HEK293T (cell line): Measurements from ENCODE around the gene CTNNA2.

Experiments
- CTCF ChIA-PET: fragments of 350-600 bp; formaldehyde crosslinking; extraction: SDS; loops from one replicate; lab custom pipeline; 2021; ENCODE audit warnings: antibody characterized with exemption, inconsistent platforms; lab: Yijun Ruan, JAX
- POLR2A ChIA-PET: fragments of 350-600 bp; formaldehyde crosslinking; extraction: SDS; loops from one replicate; lab custom pipeline; 2020; ENCODE audit warnings: antibody characterized with exemption, inconsistent platforms; lab: Yijun Ruan, JAX
- DNase-seq: peaks from one replicate; pipeline ENCODE4 v3.0.0; 2012; ENCODE audit warnings: mixed read lengths; ENCODE audit errors: extremely low spot score
- ARNT ChIP-seq: fragments of 450-650 bp; IDR thresholded peaks from 2 replicates; pipeline ENCODE4 v1.6.1; 2017; ENCODE audit warnings: mild to moderate bottlenecking
- BHLHE40 ChIP-seq: fragments of 450-650 bp; IDR thresholded peaks from 2 replicates; pipeline ENCODE4 v1.6.1; 2016; ENCODE audit warnings: mild to moderate bottlenecking, moderate library complexity, borderline replicate concordance
- CTBP1 ChIP-seq: fragments of 450-650 bp; IDR thresholded peaks from 2 replicates; pipeline ENCODE4 v1.6.1; 2016; ENCODE audit warnings: borderline replicate concordance
- ELF4 ChIP-seq: fragments of 450-650 bp; IDR thresholded peaks from 2 replicates; pipeline ENCODE4 v1.6.1; 2017; ENCODE audit warnings: antibody characterized with exemption
- FOXA1 ChIP-seq: fragments of 450-650 bp; IDR thresholded peaks from 2 replicates; pipeline ENCODE4 v1.6.1; 2016; ENCODE audit warnings: mild to moderate bottlenecking
- FOXK2 ChIP-seq: fragments of 450-650 bp; IDR thresholded peaks from 2 replicates; pipeline ENCODE4 v1.6.1; 2016; ENCODE audit warnings: mild to moderate bottlenecking
- FOXM1 ChIP-seq: fragments of 450-650 bp; IDR thresholded peaks from 2 replicates; pipeline ENCODE4 v1.6.1; 2017; ENCODE audit warnings: mild to moderate bottlenecking, borderline replicate concordance
- HDGF ChIP-seq: fragments of 450-650 bp; IDR thresholded peaks from 2 replicates; pipeline ENCODE4 v1.6.1; 2017; ENCODE audit warnings: antibody characterized with exemption, borderline replicate concordance
- L3MBTL2 ChIP-seq: fragments of 450-650 bp; conservative IDR thresholded peaks from 2 replicates; pipeline ENCODE4 v1.6.1; 2016; ENCODE audit warnings: mild to moderate bottlenecking
- LEF1 ChIP-seq: fragments of 450-650 bp; IDR thresholded peaks from 2 replicates; pipeline ENCODE4 v1.6.1; 2017; ENCODE audit warnings: mild to moderate bottlenecking, borderline replicate concordance
- NFRKB ChIP-seq: fragments of 450-650 bp; IDR thresholded peaks from 2 replicates; pipeline ENCODE4 v1.6.1; 2016; ENCODE audit warnings: mild to moderate bottlenecking, moderate library complexity
- SP1 ChIP-seq: fragments of 450-650 bp; IDR thresholded peaks from 2 replicates; pipeline ENCODE4 v1.6.1; 2017
- SUZ12 ChIP-seq: fragments of 450-650 bp; IDR thresholded peaks from 2 replicates; pipeline ENCODE4 v1.6.1; 2016; ENCODE audit warnings: mild to moderate bottlenecking
- TARDBP ChIP-seq: fragments of 450-650 bp; IDR thresholded peaks from 2 replicates; pipeline ENCODE4 v1.6.1; 2016
- ZNF384 ChIP-seq: fragments of 450-650 bp; IDR thresholded peaks from 2 replicates; pipeline ENCODE4 v1.6.1; 2016
- TF ChIP-seq, protein P1 (sequence below): fragments of 450-650 bp; IDR thresholded peaks from 2 replicates; pipeline ENCODE4 v1.6.1; 2016

The CTNNA2 gene

DNA sequence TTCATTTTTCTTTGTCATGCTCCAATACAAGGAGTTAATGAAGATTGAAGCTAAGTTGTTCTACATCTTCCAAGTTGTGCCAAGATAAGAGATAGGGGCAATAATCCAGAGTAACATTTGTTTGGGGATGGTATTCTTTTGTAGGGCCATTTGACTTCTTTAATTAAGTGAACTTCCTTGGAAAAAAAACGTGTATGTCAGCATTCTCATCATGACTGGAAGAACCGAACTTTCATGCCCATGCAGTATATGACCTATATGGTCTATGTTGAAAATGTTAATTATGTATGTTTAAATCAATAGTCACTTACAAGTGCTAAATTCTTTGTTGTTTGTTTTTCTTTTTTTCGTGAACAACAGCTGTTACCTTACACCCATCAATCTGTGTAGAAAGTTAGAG lies 1111.2 kb downstream of the CTNNA2 start:
- TF ChIP-seq HDGF = no peak
- no peak for TF ChIP-seq L3MBTL2
- TF ChIP-seq, protein P1, sequence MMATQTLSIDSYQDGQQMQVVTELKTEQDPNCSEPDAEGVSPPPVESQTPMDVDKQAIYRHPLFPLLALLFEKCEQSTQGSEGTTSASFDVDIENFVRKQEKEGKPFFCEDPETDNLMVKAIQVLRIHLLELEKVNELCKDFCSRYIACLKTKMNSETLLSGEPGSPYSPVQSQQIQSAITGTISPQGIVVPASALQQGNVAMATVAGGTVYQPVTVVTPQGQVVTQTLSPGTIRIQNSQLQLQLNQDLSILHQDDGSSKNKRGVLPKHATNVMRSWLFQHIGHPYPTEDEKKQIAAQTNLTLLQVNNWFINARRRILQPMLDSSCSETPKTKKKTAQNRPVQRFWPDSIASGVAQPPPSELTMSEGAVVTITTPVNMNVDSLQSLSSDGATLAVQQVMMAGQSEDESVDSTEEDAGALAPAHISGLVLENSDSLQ = no peak
- no peak for TF ChIP-seq NFRKB
- no peak for TF ChIP-seq ZNF384
- no peak for TF ChIP-seq TARDBP
- no peak for TF ChIP-seq FOXM1
- TF ChIP-seq SUZ12 = no peak
- no peak for TF ChIP-seq ARNT
- TF ChIP-seq SP1 = no peak
- no peak for TF ChIP-seq FOXK2
- no peak for TF ChIP-seq BHLHE40
- no peak for TF ChIP-seq CTBP1
- no peak for TF ChIP-seq ELF4
- TF ChIP-seq LEF1 = no peak
- no peak for TF ChIP-seq FOXA1
- ChIA-PET POLR2A (no interaction called here), CTCF (no interaction called here)
- no peak for DNase-seq

DNA sequence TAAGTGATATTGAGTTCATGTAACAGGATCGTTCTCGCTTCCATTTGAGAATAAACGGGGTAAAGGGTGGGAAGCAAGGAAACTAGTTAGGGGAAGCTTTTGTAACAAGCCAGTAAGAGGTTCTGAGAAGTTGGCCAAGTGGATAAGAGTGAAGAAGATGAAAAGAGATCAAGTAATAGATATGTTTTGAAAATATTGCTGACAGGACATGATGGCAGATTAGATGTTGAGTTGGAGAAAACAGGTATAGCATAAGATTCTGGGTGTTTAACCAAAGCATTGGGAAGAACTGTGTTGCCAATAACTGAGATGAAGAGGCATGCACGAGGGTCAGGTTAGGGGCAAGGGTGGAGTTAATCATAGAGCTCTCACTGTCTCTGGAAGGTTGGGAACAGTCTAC lies 1121.7 kb downstream of the CTNNA2 start:
- CTCF ChIA-PET = no interaction called here

DNA sequence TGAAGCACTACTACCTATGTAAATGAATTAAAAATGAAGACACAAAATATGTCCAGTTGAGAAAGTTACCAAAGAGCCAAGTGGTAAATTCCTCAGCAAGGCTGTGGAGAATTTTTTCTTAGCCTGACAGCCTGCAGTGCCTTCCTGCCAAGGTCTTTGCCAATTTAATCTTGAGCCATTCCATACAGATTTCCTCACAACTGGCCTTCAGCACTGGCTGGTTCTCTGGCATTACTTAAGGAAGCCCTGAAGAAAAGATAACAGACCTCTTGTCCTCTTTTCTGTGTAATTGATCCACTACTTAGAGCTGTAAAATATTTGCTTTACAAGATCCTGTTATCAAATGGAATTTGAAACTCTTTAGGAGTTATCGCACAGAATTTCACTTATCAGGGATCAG lies 1125.9 kb downstream of the CTNNA2 start:
- POLR2A ChIA-PET = no interaction called here
- DNase-seq = no peak
- no peak for TF ChIP-seq FOXM1
- TF ChIP-seq NFRKB = no peak
- TF ChIP-seq ZNF384 = no peak
- TF ChIP-seq, protein P1 = no peak
- TF ChIP-seq ARNT = no peak
- TF ChIP-seq LEF1 = no peak
- TF ChIP-seq SP1 = no peak
- no peak for TF ChIP-seq FOXA1
- no peak for TF ChIP-seq SUZ12
- no peak for TF ChIP-seq BHLHE40
- no peak for TF ChIP-seq ELF4
- no peak for TF ChIP-seq CTBP1
- TF ChIP-seq TARDBP = no peak
- no peak for TF ChIP-seq FOXK2
- TF ChIP-seq HDGF = no peak
- CTCF ChIA-PET = no interaction called here

More for the DNA sequence above, 1121.7 kb downstream of the CTNNA2 start:
- POLR2A ChIA-PET = no interaction called here
- TF ChIP-seq BHLHE40 (no peak), LEF1 (no peak), FOXA1 (no peak), FOXK2 (no peak), ARNT (no peak), TARDBP (no peak), HDGF (no peak), NFRKB (no peak), ZNF384 (no peak), FOXM1 (no peak), L3MBTL2 (no peak), SP1 (no peak), ELF4 (no peak)
- TF ChIP-seq, protein P1 = no peak
- DNase-seq = no peak

DNA sequence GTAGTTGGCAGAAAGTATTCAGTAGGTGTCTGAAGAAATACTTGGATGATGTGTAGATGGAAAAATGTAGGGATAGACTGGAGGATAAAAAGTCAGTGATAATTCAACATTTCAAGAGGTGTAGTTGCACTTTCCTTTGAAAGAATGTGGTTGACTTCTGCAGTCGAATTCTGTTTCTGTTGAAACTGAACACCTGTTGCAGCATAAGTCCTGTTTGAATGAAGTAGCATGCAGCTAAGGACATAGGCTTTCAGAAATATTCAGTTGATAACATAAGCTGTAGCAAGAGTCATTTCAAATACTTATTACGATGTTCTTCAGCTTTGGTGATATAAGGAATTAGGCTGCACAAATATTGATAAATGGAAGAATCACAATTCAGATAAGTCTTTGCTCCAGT lies 1129.6 kb downstream of the CTNNA2 start:
- ChIA-PET POLR2A (no interaction called here), CTCF (no interaction called here)
- no peak for DNase-seq
- TF ChIP-seq, protein P1 = no peak
- TF ChIP-seq FOXK2 = no peak
- no peak for TF ChIP-seq ARNT
- no peak for TF ChIP-seq LEF1
- TF ChIP-seq NFRKB = no peak
- TF ChIP-seq CTBP1 = no peak
- no peak for TF ChIP-seq ELF4
- no peak for TF ChIP-seq ZNF384
- no peak for TF ChIP-seq SUZ12
- TF ChIP-seq BHLHE40 = no peak
- TF ChIP-seq FOXA1 = no peak
- TF ChIP-seq L3MBTL2 = no peak
- no peak for TF ChIP-seq SP1
- no peak for TF ChIP-seq FOXM1
- no peak for TF ChIP-seq HDGF
- TF ChIP-seq TARDBP = no peak

DNA sequence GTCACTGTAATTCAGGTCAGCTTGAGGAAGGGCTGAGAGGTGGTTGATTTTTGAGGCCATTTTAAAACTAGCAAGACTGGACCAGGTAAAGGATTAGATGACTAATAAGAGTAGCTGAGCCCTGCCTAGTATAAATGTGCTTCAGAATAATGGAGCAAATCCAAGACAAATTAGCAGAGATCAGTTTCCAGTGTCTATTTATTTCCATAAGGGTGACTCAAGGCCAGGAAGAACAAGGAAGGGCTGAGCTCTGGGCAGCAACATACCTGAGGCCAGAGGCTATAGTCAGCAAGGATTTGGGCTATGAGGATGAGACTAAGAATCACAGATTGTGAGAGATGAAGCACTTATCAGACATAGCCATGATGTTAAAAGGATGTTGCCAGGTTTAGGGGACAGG lies 1130.7 kb downstream of the CTNNA2 start:
- ChIA-PET CTCF (no interaction called here), POLR2A (no interaction called here)
- TF ChIP-seq ZNF384 = no peak
- TF ChIP-seq, protein P1 = no peak
- no peak for DNase-seq
